Fibroblast of pulmonary artery (primary cell): ENCODE results near the gene METTL26.

Experiments
- DNase-seq: peaks from one replicate; pipeline ENCODE4 v3.0.0-alpha.2; 2010; ENCODE audit warnings: low read depth
- H3K4me3 ChIP-seq: replicated peaks from 2 replicates; pipeline ENCODE4 v1.5.1; 2011; ENCODE audit warnings: low read depth, mild to moderate bottlenecking, control low read depth, low read length, moderate library complexity
- TF ChIP-seq, protein P1 (sequence below): IDR thresholded peaks from 2 replicates; pipeline ENCODE4 v1.5.1; 2011; ENCODE audit warnings: mild to moderate bottlenecking, control low read depth, low read length, inconsistent platforms; ENCODE audit errors: missing control alignments

The METTL26 gene

GRCh38 chr16:681746-682427 is 45.8 kb upstream of the METTL26 start:
- TF ChIP-seq, protein P1, sequence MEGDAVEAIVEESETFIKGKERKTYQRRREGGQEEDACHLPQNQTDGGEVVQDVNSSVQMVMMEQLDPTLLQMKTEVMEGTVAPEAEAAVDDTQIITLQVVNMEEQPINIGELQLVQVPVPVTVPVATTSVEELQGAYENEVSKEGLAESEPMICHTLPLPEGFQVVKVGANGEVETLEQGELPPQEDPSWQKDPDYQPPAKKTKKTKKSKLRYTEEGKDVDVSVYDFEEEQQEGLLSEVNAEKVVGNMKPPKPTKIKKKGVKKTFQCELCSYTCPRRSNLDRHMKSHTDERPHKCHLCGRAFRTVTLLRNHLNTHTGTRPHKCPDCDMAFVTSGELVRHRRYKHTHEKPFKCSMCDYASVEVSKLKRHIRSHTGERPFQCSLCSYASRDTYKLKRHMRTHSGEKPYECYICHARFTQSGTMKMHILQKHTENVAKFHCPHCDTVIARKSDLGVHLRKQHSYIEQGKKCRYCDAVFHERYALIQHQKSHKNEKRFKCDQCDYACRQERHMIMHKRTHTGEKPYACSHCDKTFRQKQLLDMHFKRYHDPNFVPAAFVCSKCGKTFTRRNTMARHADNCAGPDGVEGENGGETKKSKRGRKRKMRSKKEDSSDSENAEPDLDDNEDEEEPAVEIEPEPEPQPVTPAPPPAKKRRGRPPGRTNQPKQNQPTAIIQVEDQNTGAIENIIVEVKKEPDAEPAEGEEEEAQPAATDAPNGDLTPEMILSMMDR, result no peak
- H3K4me3 ChIP-seq, result peak overlapping the region; percentile 77
- no peak for DNase-seq

DNA sequence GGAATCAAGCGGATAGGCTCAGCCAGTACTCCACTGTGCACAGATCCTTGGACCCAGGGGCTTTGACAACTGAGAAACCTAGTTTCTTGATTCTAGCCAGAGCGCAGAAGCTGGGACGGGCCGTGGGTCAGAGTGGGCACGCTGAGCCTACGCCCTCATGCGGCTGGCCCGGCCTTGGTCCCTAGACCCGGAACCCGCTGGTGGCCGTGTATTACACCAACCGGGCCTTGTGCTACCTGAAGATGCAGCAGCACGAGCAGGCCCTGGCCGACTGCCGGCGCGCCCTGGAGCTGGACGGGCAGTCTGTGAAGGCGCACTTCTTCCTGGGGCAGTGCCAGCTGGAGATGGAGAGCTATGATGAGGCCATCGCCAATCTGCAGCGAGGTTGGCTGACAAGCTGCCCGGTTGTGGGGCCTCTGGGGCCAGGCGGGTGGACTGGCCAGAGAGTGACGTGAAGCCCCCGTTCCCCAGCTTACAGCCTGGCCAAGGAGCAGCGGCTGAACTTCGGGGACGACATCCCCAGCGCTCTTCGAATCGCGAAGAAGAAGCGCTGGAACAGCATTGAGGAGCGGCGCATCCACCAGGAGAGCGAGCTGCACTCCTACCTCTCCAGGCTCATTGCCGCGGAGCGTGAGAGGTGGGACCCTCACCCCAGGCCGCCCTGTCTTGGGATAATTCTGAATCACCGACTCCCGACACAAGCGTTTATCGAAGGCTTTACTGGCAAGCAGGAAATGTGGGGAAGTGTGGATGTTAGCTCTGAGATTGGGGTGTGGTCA is 45.1 kb upstream of the METTL26 start:
- peak; percentile 45 for DNase-seq
- H3K4me3 ChIP-seq, result peak overlapping the region; percentile 77
- TF ChIP-seq, protein P1, result no peak

GRCh38 chr16:680625-680945 is 44.5 kb upstream of the METTL26 start:
- no peak for DNase-seq
- TF ChIP-seq, protein P1, result no peak
- H3K4me3 ChIP-seq, result peak overlapping the region; percentile 77

DNA sequence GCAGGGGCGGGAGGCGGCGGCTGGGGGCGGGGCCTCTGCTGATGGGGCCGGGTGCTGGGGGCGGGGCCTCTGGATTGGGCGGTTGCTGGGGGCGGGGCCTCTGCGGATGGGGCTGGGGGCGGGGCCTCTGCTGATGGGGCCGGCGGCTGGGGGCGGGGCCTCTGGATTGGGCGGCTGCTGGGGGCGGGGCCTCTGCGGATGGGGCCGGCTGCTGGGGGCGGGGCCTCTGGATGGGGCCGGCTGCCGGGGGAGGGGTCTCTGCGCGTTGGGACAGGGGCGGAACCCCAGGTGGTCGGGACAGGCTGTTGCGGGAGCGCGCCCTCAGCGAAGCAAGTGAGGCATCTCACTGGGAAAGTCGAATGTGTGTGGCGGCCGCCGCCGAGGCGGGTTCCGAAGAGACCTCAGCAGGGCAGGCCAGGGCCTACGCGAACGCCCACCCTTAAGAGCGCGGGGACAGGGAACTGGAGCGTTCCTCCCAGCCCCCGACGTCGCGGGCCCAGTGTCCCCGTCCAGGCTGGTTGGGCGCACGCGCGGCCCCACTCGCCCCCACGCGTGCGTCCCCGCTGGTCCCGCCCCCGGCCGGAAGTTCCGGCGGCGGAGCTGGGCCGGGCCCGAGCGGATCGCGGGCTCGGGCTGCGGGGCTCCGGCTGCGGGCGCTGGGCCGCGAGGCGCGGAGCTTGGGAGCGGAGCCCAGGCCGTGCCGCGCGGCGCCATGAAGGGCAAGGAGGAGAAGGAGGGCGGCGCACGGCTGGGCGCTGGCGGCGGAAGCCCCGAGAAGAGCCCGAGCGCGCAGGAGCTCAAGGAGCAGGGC is 43.9 kb upstream of the METTL26 start, which contains the start of gene STUB1:
STUB1 (plus strand) TSS at position 597 of the 811 bp plus-strand sequence; CDS start at position 713, 116 bp downstream.
- DNase-seq, result peak; percentile 87
- peak within 1 kb of the TSS; percentile 77 for H3K4me3 ChIP-seq
- TF ChIP-seq, protein P1, result no peak

GRCh38 chr16:678858-679813 is 43.0 kb upstream of the METTL26 start:
- peak overlapping the region; percentile 57 for H3K4me3 ChIP-seq
- TF ChIP-seq, protein P1, result no peak
- DNase-seq, result peak; percentile 48
